IMR-90 (cell line): ENCODE measurements around the gene MYCBP2.

Experiments used
- CEBPB ChIP-seq: IDR thresholded peaks from 2 replicates; pipeline ENCODE4 v1.6.1; 2012; ENCODE audit warnings: low read depth, low read length, improper control_type of control experiment
- RAD21 ChIP-seq: IDR thresholded peaks from 2 replicates; pipeline ENCODE4 v1.6.1; 2012; ENCODE audit warnings: low read length, improper control_type of control experiment

DNA sequence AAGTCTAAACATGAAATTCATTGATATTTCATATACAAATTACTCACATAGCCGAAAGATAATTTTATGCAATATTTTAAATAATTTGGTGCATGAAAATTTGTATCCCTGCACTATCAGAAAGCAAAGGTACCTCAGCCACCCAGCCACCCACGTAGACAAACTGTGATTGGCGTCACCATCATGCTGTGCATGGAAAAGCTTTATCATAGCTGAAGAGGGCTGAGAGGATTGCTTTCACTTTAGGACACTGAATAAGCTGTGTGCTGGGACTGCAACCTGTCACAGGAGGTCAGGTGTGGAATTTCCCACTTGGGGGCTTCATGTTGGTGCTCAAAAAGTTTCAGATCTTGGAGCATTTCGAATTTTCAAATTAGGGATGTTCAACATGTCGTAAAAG lies 96.3 kb downstream of the MYCBP2 start:
- TF ChIP-seq CEBPB, result no peak
- no peak for TF ChIP-seq RAD21
